ENCODE results near the gene USP24.

- no peak for TF ChIP-seq CTCF (IDR thresholded peaks at IDR 0.05)
- no peak for TF ChIP-seq POLR2A (IDR thresholded peaks at IDR 0.05)
These were observed 162.7 kb downstream of the USP24 start for GRCh38 chr1:55052221-55053142.
